Cardiac muscle cell (in vitro differentiated cells and primary cell): Measurements from ENCODE around the gene ISLR. TPM values are rescaled to one million over a fixed set of nuclear protein-coding genes. Genes with fewer than 3 reads are reported as not detected.

Source experiments
- DNase-seq, 2 donors: peaks; one replicate each; pipeline versions ENCODE4 v3.0.0 to v3.0.0-alpha.2; 2010 to 2017; ENCODE audit warnings: low read depth in 1 of 2, low spot score in 1 of 2
- H3K27ac ChIP-seq: fragments of 200-600 bp; sonication (generic); 2 replicates; pipeline ENCODE4 v1.5.1; 2016
- H3K27me3 ChIP-seq: fragments of 200-600 bp; sonication (generic); 2 replicates; pipeline ENCODE4 v1.6.0; 2016; ENCODE audit warnings: control low read depth
- H3K36me3 ChIP-seq: fragments of 200-600 bp; sonication (generic); 2 replicates; pipeline ENCODE4 v1.5.1; 2016; ENCODE audit warnings: control low read depth
- H3K4me1 ChIP-seq: fragments of 200-600 bp; sonication (generic); 2 replicates; pipeline ENCODE4 v1.8.1; 2017; ENCODE audit warnings: low read depth, mild to moderate bottlenecking, mixed run types
- H3K4me3 ChIP-seq: fragments of 200-600 bp; sonication (generic); 2 replicates; pipeline ENCODE4 v1.5.1; 2016; ENCODE audit warnings: mild to moderate bottlenecking
- H3K9me3 ChIP-seq: fragments of 200-600 bp; sonication (generic); 2 replicates; pipeline ENCODE4 v1.5.1; 2017; ENCODE audit warnings: low read depth, mild to moderate bottlenecking, control low read depth
- polyA plus RNA-seq: library from polyadenylated mRNA; unstranded; fragments of >200 nt; fragmentation: Nextera tagmentation; extraction: Ambion mirVana; gene quantifications from 2 replicates; pipeline ENCODE4 v1.2.1, GENCODE V29; 2016
- total RNA-seq: library from RNA; depleted of rRNA; stranded (reverse); fragments of >200 nt; gene quantifications from 2 replicates; pipeline ENCODE4 v1.2.3, GENCODE V29; 2016
- TF ChIP-seq, protein P1 (sequence below): IDR thresholded peaks from 2 replicates; pipeline ENCODE4 v1.5.1; 2012; ENCODE audit warnings: low read depth, mild to moderate bottlenecking, low read length

The ISLR gene
- total and polyA plus RNA-seq, 2 experiments from 2014 or later: 0.44 to 4.1 TPM

DNA sequence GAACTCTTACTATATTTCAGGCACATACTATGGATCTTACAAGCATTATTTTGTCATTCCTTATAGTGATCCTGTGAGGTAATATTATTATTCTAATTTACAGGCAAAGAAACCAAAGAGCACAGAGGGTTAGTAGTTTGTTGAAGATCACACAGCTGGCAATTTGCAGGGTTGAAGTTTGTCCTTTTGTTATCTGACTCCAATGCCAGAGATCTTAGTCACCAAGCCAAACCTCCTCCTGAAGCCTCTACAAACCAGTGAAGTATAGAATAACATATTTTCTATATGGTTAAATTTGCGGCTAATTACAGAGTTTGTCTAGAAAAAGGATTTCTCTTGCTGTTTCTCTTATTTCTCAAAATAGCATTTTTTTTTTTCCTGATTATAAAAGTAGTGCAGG, 31.9 kb upstream of the ISLR start:
- H3K9me3 ChIP-seq: no peaks in the 10 kb centered on the region
- H3K36me3 ChIP-seq: no peaks in the 10 kb centered on the region
- TF ChIP-seq, protein P1, sequence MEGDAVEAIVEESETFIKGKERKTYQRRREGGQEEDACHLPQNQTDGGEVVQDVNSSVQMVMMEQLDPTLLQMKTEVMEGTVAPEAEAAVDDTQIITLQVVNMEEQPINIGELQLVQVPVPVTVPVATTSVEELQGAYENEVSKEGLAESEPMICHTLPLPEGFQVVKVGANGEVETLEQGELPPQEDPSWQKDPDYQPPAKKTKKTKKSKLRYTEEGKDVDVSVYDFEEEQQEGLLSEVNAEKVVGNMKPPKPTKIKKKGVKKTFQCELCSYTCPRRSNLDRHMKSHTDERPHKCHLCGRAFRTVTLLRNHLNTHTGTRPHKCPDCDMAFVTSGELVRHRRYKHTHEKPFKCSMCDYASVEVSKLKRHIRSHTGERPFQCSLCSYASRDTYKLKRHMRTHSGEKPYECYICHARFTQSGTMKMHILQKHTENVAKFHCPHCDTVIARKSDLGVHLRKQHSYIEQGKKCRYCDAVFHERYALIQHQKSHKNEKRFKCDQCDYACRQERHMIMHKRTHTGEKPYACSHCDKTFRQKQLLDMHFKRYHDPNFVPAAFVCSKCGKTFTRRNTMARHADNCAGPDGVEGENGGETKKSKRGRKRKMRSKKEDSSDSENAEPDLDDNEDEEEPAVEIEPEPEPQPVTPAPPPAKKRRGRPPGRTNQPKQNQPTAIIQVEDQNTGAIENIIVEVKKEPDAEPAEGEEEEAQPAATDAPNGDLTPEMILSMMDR: no peak
- H3K27ac ChIP-seq: no peak overlapping the region
- peak in 1 of 2 donors; percentile 61 for DNase-seq
- H3K4me3 ChIP-seq: no peak overlapping the region
- peaks cover 6% of the 10 kb centered on the region for H3K27me3 ChIP-seq
- H3K4me1 ChIP-seq: no peaks in the 10 kb centered on the region

DNA sequence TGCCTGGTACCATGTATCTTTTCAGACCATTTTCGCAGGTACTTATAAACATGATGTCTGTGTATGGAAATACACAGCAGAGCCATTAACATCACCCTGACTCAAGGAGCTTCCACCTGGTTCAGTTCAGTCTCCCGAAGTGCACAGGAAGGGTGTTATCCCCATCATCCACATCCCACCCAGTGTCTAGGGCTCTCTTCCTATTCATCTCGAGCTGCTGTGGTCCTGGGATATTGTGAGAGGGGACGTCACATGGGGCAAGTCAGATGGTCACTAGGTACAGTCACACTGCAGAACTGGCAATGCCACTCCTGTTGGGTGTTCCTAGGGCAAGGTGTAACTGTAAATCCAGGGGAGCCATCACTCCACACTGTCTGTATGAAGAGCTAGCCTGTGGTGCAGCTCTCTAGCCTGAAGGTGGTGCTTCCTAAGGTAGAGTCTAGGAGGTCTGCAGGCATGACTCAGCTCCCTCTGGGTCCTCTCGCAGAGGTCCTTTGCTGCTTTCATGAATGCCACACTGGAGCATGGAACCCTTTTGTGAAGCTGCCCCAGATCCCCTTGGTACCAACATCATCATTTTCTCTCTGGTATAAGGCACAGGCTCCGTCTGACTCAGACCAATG, 29.2 kb upstream of the ISLR start:
- H3K36me3 ChIP-seq: no peaks in the 10 kb centered on the region
- H3K27ac ChIP-seq: no peak overlapping the region
- H3K27me3 ChIP-seq: no peaks in the 10 kb centered on the region
- no peaks in the 10 kb centered on the region for H3K9me3 ChIP-seq
- TF ChIP-seq, protein P1: no peak
- H3K4me1 ChIP-seq: no peaks in the 10 kb centered on the region
- DNase-seq: no peak
- H3K4me3 ChIP-seq: no peak overlapping the region

DNA sequence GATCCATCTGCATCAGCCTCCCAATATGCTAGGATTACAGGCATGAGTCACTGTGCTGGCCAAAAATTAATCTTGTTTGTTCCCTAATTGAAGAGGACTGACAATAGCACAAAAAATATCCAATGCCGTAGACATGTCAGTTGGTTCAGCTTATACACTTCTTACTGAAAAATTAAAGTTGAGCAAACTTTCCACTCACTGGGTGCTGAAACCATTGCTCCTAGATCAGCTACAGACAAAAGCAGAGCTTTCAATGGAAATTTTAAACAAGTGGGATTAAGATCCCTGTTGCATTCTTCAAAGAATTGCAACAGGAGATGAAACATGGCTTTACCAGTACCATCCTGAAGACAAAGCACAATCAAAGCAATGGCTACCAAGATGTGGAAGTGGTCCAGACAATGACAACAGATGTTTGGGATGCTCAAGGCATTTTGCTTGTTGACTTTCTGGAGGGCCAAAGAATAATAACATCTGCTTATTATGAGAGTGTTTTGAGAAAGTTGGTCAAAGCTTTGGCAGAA, 27.2 kb upstream of the ISLR start:
- H3K4me1 ChIP-seq: no peaks in the 10 kb centered on the region
- H3K36me3 ChIP-seq: no peaks in the 10 kb centered on the region
- H3K9me3 ChIP-seq: no peaks in the 10 kb centered on the region
- no peak overlapping the region for H3K27ac ChIP-seq
- TF ChIP-seq, protein P1: no peak
- no peak for DNase-seq
- H3K27me3 ChIP-seq: no peaks in the 10 kb centered on the region
- no peak overlapping the region for H3K4me3 ChIP-seq

DNA sequence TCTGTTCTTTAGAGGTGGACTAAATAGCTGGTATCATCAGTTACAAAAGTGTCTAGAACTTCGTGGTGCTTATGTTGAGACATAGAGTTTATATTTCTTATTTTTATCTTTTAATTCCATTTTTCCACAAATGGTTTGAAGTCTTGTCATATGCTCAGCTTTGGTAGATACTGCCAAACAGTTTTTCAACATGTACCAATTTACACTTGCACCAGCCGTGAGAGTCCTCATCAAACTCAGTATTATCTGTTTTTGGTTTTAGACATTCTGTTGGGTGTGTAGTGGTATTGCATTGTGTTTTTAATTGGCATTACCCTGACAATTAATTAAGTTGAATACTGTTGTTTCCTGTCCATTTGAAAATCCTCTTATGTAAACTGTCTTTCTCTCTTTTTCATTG, 26.5 kb upstream of the ISLR start:
- Histone ChIP-seq H3K4me3 (no peak overlapping the region), H3K4me1 (no peaks in the 10 kb centered on the region), H3K9me3 (no peaks in the 10 kb centered on the region), H3K36me3 (no peaks in the 10 kb centered on the region), H3K27ac (no peak overlapping the region), H3K27me3 (no peaks in the 10 kb centered on the region)
- DNase-seq: no peak
- TF ChIP-seq, protein P1: no peak

DNA sequence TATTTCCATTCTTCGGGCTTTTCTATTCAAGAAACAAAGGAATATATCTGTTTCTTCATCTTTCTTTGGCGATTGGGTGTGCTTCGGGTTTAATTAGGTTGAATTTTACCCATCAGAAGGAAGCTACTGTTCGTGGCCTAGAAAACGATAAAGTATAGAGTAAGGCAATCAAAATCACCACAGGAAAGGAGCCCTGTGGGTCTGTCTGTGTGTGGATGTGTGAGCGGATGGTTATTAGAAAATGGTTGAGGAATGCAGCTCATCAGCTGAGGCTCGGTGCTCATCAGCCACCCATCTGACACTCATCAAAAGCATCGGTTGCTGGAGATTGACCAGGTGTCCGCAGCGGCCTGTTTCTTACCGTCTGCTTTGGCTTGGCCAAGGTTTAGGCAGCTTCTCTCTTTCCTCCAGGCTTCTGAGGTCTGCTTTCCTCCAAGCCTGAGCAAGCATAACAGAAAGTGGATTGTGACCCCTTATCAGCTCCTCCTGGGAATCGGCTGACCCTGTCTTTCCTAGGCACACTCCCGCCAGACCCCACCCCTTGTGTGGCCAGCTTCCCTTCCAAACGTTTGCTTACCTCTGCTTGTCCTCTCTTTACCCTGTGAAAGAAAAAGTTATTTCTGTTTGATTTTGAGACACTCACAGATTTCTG, 17.6 kb upstream of the ISLR start:
- Histone ChIP-seq H3K4me1 (peaks cover 45% of the 10 kb centered on the region), H3K9me3 (no peaks in the 10 kb centered on the region), H3K36me3 (no peaks in the 10 kb centered on the region), H3K27ac (peak overlapping the region; percentile 86), H3K4me3 (no peak overlapping the region), H3K27me3 (no peaks in the 10 kb centered on the region)
- TF ChIP-seq, protein P1: no peak
- DNase-seq: no peak
